Measurements from ENCODE around the gene TRPM6. TPM values are rescaled to one million over a fixed set of nuclear protein-coding genes. Genes with fewer than 3 reads are reported as not detected.
A peak's percentile ranks its signal among the peaks of the same experiment; 100 is the strongest.
"Not testable (repeated sequence)": the region's sequence is repeated elsewhere in the genome, so short reads cannot be mapped to it uniquely, and the experiment has no call there.

TRPM6 gene
- polyA plus RNA-seq (2014; cell fraction: cytosol; rRNA removed), result not detected in 2 replicates
- polyA plus RNA-seq (2014; cell fraction: nucleus; rRNA removed), result 0.01 TPM in 1 of 2 replicates, not detected in the other

GRCh38 chr9:74887041-74887980 lies at the start of gene TRPM6:
Gene TRPM6 (minus strand): TSS chr9:74887921. CDS start chr9:74887856, 65 bp downstream.
- DNase-seq (ENCODE audit: low spot score), result peak; percentile 35

- no peak for DNase-seq (ENCODE audit: low spot score)
These were observed 47.3 kb upstream of the TRPM6 start for GRCh38 chr9:74935008-74935407.

GRCh38 chr9:74921737-74922136 lies 34.0 kb upstream of the TRPM6 start:
- DNase-seq (ENCODE audit: low spot score), result no peak

GRCh38 chr9:74920944-74921626 lies 33.4 kb upstream of the TRPM6 start:
- no peak for DNase-seq (ENCODE audit: low spot score)

- DNase-seq (ENCODE audit: low spot score), result no peak
These were observed 22.3 kb upstream of the TRPM6 start for GRCh38 chr9:74910036-74910435.

GRCh38 chr9:74908665-74909064 lies 20.9 kb upstream of the TRPM6 start:
- no peak for DNase-seq (ENCODE audit: low spot score)

GRCh38 chr9:74907085-74907484 lies 19.4 kb upstream of the TRPM6 start:
- no peak for DNase-seq (ENCODE audit: low spot score)

- no peak for DNase-seq (ENCODE audit: low spot score)
These were observed 13.3 kb upstream of the TRPM6 start for GRCh38 chr9:74901001-74901400.

GRCh38 chr9:74888449-74888848 lies 728 bp upstream of the TRPM6 start:
- DNase-seq (ENCODE audit: low spot score), result not testable (repeated sequence)

- no peak for DNase-seq (ENCODE audit: low spot score)
These were observed 255 bp upstream of the TRPM6 start for GRCh38 chr9:74887981-74888370.

GRCh38 chr9:74876382-74876949 lies 11.3 kb downstream of the TRPM6 start:
- DNase-seq (ENCODE audit: low spot score), result no peak

GRCh38 chr9:74875656-74876055 lies 12.1 kb downstream of the TRPM6 start:
- DNase-seq (ENCODE audit: low spot score), result no peak

GRCh38 chr9:74874220-74874619 lies 13.5 kb downstream of the TRPM6 start:
- no peak for DNase-seq (ENCODE audit: low spot score)

GRCh38 chr9:74872619-74873233 lies 15.0 kb downstream of the TRPM6 start:
- no peak for DNase-seq (ENCODE audit: low spot score)

GRCh38 chr9:74867483-74867882 lies 20.2 kb downstream of the TRPM6 start:
- no peak for DNase-seq (ENCODE audit: low spot score)

GRCh38 chr9:74865177-74865576 lies 22.5 kb downstream of the TRPM6 start:
- DNase-seq (ENCODE audit: low spot score), result no peak

- no peak for DNase-seq (ENCODE audit: low spot score)
These were observed 25.8 kb downstream of the TRPM6 start for GRCh38 chr9:74861773-74862474.

GRCh38 chr9:74861071-74861470 lies 26.6 kb downstream of the TRPM6 start:
- no peak for DNase-seq (ENCODE audit: low spot score)

- DNase-seq (ENCODE audit: low spot score), result not testable (repeated sequence)
These were observed 27.5 kb downstream of the TRPM6 start for GRCh38 chr9:74860247-74860646.

- no peak for DNase-seq (ENCODE audit: low spot score)
These were observed 27.9 kb downstream of the TRPM6 start for GRCh38 chr9:74859786-74860185.

Measured in SK-N-DZ (cell line).